UCSD-AML1 (cell line): Measurements from ENCODE around the gene LRP5.
"Not testable (repeated sequence)": the region's sequence is repeated elsewhere in the genome, so short reads cannot be mapped to it uniquely, and the experiment has no call there.

Experiments used
- DNase-seq: peaks from one replicate; lab custom pipeline; 2025; ENCODE audit not compliant: unreplicated experiment; lab: John Stamatoyannopoulos, UW

The LRP5 gene

GRCh38 chr11:68387840-68388239 is 75.4 kb downstream of the LRP5 start:
- no peak for DNase-seq

GRCh38 chr11:68388595-68389198 is 76.3 kb downstream of the LRP5 start:
- DNase-seq: no peak

- no peak for DNase-seq
Observed at GRCh38 chr11:68390315-68390714, 77.9 kb downstream of the LRP5 start.

- no peak for DNase-seq
Observed at GRCh38 chr11:68392822-68393221, 80.4 kb downstream of the LRP5 start.

GRCh38 chr11:68396516-68396915 is 84.1 kb downstream of the LRP5 start:
- no peak for DNase-seq

GRCh38 chr11:68397256-68397655 is 84.9 kb downstream of the LRP5 start:
- no peak for DNase-seq

GRCh38 chr11:68398995-68399851 is 86.8 kb downstream of the LRP5 start:
- no peak for DNase-seq

GRCh38 chr11:68399916-68400315 is 87.5 kb downstream of the LRP5 start:
- DNase-seq: no peak

GRCh38 chr11:68400584-68400983 is 88.2 kb downstream of the LRP5 start:
- DNase-seq: not testable (repeated sequence)

- no peak for DNase-seq
Observed at GRCh38 chr11:68401856-68402255, 89.5 kb downstream of the LRP5 start.

- no peak for DNase-seq
Observed at GRCh38 chr11:68402355-68403031, 90.1 kb downstream of the LRP5 start.

- no peak for DNase-seq
Observed at GRCh38 chr11:68403424-68403823, 91.0 kb downstream of the LRP5 start.

- DNase-seq: no peak
Observed at GRCh38 chr11:68403831-68404230, 91.4 kb downstream of the LRP5 start.

- DNase-seq: no peak
Observed at GRCh38 chr11:68406324-68407313, 94.2 kb downstream of the LRP5 start.

- no peak for DNase-seq
Observed at GRCh38 chr11:68408512-68408911, 96.1 kb downstream of the LRP5 start.

GRCh38 chr11:68409748-68410344 is 97.5 kb downstream of the LRP5 start:
- no peak for DNase-seq

GRCh38 chr11:68411501-68411991 is 99.2 kb downstream of the LRP5 start:
- DNase-seq: no peak

- DNase-seq: no peak
Observed at GRCh38 chr11:68412593-68413475, 100.4 kb downstream of the LRP5 start.

GRCh38 chr11:68413591-68413999 is 101.2 kb downstream of the LRP5 start:
- no peak for DNase-seq
